K562 treated with DMSO at 1 percent for 12 hours (cell line): ENCODE results near the gene SPACA1. TPM values are rescaled to one million over a fixed set of nuclear protein-coding genes. Genes with fewer than 3 reads are reported as not detected.

Experiments
- total RNA-seq: library from RNA; unstranded; fragments of 300-600 nt; gene quantifications from 2 replicates; pipeline ENCODE4 v1.2.3, GENCODE V29; 2022; ENCODE audit not compliant: insufficient read depth

The SPACA1 gene, protein sequence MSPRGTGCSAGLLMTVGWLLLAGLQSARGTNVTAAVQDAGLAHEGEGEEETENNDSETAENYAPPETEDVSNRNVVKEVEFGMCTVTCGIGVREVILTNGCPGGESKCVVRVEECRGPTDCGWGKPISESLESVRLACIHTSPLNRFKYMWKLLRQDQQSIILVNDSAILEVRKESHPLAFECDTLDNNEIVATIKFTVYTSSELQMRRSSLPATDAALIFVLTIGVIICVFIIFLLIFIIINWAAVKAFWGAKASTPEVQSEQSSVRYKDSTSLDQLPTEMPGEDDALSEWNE
- not detected in 2 replicates for total RNA-seq

DNA sequence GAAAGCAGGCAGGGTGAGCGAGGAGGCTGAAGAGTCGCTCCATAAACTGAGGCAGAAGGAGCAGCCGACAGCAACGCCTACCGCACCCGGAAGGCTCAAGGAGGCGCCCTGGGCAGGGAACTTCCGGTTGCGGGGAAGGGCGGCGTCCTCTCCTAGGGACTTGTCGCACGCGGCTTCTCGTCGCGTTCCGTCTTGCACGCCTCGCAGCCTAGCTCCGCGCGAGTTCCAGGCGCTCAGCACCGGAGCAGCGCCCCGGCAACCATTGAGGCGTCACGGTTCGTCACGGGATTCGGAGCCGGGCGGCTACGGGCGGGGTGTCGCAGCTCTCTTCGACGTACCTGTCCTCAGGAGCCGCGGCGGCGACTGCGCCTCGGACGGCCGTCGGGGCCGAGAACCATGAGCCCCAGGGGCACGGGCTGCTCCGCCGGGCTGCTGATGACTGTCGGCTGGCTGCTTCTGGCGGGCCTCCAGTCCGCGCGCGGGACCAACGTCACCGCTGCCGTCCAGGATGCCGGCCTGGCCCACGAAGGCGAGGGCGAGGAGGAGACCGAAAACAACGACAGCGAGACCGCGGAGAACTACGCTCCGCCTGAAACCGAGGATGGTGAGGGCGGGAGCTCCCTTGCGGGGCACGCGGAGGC lies at the start of gene SPACA1:
Gene SPACA1 (plus strand): TSS at position 332 of the 641 bp plus-strand sequence. CDS start 65 bp downstream, at position 397.

Other genes starting within 250 kb of the SPACA1 start
- gene CNR1, start 118.5 kb downstream of the SPACA1 start, total RNA-seq, result 0.45 and 4.4 TPM in 2 replicates